ENCODE data around the gene TAL1.
A peak's percentile ranks its signal among the peaks of the same experiment; 100 is the strongest.
"Not testable (repeated sequence)": the region's sequence is repeated elsewhere in the genome, so short reads cannot be mapped to it uniquely, and the experiment has no call there.

TAL1 gene

DNA sequence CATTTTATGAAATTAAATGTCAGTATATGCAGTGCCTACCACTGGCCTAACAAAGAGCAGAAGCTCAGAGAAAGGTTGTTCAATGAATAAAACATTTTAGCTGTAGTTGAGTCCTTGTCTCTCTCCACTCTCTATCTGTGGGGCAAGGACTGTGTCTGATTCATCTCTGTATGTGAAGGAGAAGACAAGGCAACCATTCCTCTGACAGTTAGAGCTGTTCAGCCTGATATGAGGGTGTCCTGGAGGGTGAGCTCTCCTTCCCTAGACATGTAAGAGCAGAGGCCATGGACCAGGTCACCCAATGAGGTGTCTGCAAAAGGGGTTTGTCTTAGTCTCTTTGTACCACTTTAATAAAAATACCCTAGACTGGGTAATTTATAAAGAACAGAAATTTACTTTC lies 37.7 kb downstream of the TAL1 start:
- Histone ChIP-seq H3K27me3 (ENCODE audit: control insufficient read depth in 1 of 2, insufficient read depth in 2 of 2, low read length in 2 of 2) (peaks cover 9 to 15% of the 10 kb centered on the region in 2 donors), H3K27ac (ENCODE audit: low read length) (no peak overlapping the region), H3K9ac (ENCODE audit: low read length in 2 of 2) (no peak overlapping the region), H3K4me3 (ENCODE audit: low read length in 2 of 2) (no peak overlapping the region), H3K36me3 (ENCODE audit: control insufficient read depth in 2 of 2, insufficient read depth in 2 of 2, low read length in 2 of 2) (no peaks in the 10 kb centered on the region), H3K9me3 (ENCODE audit: control insufficient read depth in 2 of 2, low read length in 2 of 2) (no peaks in the 10 kb centered on the region), H3K4me1 (ENCODE audit: control insufficient read depth, insufficient read depth, low read length) (peaks cover 25% of the 10 kb centered on the region)

DNA sequence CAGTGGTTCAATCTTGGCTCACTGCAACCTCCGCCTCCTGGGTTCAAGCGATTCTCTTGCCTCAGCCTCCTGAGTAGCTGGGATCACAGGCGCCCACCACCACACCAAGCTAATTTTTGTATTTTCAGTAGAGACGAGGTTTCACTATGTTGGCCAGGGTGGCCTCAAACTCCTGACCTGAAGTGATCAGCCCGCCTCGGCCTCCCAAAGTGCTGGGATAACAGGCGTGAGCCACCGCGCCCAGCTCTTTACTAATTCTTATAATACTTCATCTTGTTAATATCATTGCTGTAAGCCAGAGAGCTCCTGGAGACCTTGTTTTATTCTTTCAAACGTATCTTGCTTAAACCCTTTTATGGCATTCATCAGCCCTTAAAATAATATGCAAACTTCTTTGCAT lies 38.5 kb downstream of the TAL1 start:
- H3K4me3 ChIP-seq (ENCODE audit: low read length in 2 of 2); H3K9me3 ChIP-seq (ENCODE audit: control insufficient read depth in 2 of 2, low read length in 2 of 2); H3K27ac ChIP-seq (ENCODE audit: low read length); H3K9ac ChIP-seq (ENCODE audit: low read length in 2 of 2); H3K36me3 ChIP-seq (ENCODE audit: control insufficient read depth in 2 of 2, insufficient read depth in 2 of 2, low read length in 2 of 2): not testable (repeated sequence)
- peaks cover 6 to 13% of the 10 kb centered on the region in 2 donors for H3K27me3 ChIP-seq (ENCODE audit: control insufficient read depth in 1 of 2, insufficient read depth in 2 of 2, low read length in 2 of 2)
- peaks cover 25% of the 10 kb centered on the region for H3K4me1 ChIP-seq (ENCODE audit: control insufficient read depth, insufficient read depth, low read length)

DNA sequence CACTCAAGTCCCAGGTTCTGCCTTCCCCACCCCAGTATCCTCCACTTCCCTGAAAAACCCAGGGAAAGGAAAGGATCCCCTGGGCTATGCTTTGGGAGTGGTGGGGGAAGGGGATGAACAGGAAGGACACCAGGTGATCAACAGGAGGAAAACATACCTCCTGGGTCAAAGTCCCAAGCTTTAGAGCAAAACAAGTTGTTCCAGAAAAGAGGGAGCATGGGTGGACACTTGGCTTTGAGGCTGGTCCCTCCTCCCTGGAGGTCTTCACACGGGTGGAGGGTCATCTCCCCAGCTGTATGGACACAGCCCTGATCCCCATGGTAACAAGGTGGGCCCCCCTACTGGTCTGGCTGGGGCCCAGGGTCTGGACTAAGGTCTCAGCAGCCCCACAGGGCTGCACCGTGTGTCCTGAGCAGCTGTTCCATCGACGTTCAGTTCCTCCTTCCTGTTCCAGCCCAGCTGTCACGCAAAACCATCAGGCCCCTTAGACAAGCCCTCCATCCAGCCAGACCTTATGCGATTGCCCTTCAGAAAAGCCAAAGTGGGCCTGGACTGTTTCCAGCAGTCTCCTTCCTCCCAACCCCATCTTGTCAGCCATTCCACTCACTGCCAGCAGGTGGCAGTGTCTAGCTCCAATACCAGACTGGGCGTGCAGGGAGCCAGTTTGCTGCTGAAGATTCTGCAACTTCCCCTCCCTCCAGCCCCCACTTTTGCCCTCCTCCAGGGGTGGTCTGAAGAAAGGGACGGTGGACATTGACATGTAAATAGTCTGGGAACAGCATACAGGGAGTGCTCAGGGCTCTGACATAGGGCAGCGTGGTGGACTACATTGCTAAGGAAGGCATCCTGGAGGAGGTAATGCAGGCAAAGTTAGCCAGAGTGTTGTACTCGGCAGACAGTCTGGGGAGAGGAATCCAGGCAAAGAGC lies 39.3 kb downstream of the TAL1 start:
- Histone ChIP-seq H3K27ac (ENCODE audit: low read length) (no peak overlapping the region), H3K9me3 (ENCODE audit: control insufficient read depth in 2 of 2, low read length in 2 of 2) (no peaks in the 10 kb centered on the region), H3K9ac (ENCODE audit: low read length in 2 of 2) (no peak overlapping the region), H3K36me3 (ENCODE audit: control insufficient read depth in 2 of 2, insufficient read depth in 2 of 2, low read length in 2 of 2) (no peaks in the 10 kb centered on the region), H3K4me1 (ENCODE audit: control insufficient read depth, insufficient read depth, low read length) (peaks cover 25% of the 10 kb centered on the region), H3K4me3 (ENCODE audit: low read length in 2 of 2) (no peak overlapping the region), H3K27me3 (ENCODE audit: control insufficient read depth in 1 of 2, insufficient read depth in 2 of 2, low read length in 2 of 2) (peaks cover 6 to 9% of the 10 kb centered on the region in 2 donors)

DNA sequence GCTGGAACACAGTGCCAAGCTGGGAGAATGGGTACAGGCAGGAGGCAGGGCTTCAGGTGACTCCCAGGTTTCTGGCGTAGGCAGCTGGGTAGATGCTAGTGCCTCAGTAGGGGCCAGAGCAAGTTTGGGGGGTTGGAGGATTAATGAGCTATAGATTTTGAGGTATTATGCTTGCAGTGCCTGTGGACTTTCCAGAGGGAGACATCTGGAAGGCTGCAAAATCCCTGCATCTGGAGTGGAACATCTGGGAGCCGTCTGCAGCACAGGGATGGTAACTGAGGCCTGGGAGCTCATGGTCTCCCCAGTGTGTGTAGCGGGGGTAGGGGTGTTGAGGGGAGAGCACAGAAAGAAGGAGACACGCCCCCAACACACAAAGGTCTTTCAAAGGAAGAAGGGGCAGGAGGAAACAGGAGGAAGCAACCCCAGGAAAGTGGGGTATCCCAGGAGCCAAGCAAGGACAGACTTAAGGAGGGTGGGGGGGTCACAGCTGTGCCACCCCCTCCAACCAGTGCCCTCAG lies 40.0 kb downstream of the TAL1 start:
- Histone ChIP-seq H3K36me3 (ENCODE audit: control insufficient read depth in 2 of 2, insufficient read depth in 2 of 2, low read length in 2 of 2) (no peaks in the 10 kb centered on the region), H3K4me3 (ENCODE audit: low read length in 2 of 2) (no peak overlapping the region), H3K27ac (ENCODE audit: low read length) (no peak overlapping the region), H3K9me3 (ENCODE audit: control insufficient read depth in 2 of 2, low read length in 2 of 2) (no peaks in the 10 kb centered on the region), H3K27me3 (ENCODE audit: control insufficient read depth in 1 of 2, insufficient read depth in 2 of 2, low read length in 2 of 2) (peaks cover 6 to 9% of the 10 kb centered on the region in 2 donors), H3K4me1 (ENCODE audit: control insufficient read depth, insufficient read depth, low read length) (peaks cover 25% of the 10 kb centered on the region), H3K9ac (ENCODE audit: low read length in 2 of 2) (no peak overlapping the region)

DNA sequence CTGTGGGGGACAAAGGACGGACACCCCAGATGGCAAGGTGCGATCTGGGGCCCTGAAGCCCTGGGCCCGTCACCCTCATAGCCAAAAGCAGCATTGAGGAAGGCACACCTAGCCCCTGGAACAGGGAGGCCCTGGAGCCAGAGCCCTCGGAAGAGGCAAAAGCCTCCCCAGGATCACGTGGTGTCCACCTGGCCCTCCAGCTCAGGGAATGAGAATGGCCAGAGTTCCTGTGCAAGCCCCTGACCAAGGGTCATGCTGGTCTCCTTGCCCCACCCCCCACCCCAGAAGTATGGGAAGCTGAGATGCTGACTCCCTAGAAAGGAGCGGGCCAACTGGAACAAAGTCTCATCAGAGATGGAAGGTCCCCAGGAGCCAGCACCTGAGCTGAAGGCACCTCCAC lies 41.2 kb downstream of the TAL1 start:
- no peak overlapping the region for H3K9ac ChIP-seq (ENCODE audit: low read length in 2 of 2)

DNA sequence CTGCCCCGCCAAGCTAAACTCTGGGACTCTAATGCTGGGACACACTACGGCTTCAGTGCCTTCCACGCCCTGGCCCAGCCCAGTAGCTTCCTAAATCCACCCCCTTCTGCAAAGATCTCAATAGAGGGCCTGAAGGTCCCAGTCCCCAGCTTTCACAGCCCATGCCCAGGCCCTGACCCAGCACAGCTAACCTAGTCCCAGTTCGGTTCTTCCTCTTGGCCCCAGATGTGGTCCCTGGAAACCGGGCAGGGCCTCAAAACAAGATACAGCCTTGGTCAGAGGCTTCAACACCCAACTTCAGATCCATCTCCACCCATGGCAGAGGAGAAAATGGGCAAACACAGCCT lies 41.5 kb downstream of the TAL1 start:
- Histone ChIP-seq H3K27ac (ENCODE audit: low read length) (peak overlapping the region; percentile 24), H3K9ac (ENCODE audit: low read length in 2 of 2) (no peak overlapping the region), H3K4me1 (ENCODE audit: control insufficient read depth, insufficient read depth, low read length) (peaks cover 25% of the 10 kb centered on the region), H3K9me3 (ENCODE audit: control insufficient read depth in 2 of 2, low read length in 2 of 2) (no peaks in the 10 kb centered on the region), H3K4me3 (ENCODE audit: low read length in 2 of 2) (no peak overlapping the region), H3K27me3 (ENCODE audit: control insufficient read depth in 1 of 2, insufficient read depth in 2 of 2, low read length in 2 of 2) (peaks cover 3 to 6% of the 10 kb centered on the region in 2 donors), H3K36me3 (ENCODE audit: control insufficient read depth in 2 of 2, insufficient read depth in 2 of 2, low read length in 2 of 2) (no peaks in the 10 kb centered on the region)

More for the DNA sequence above, 41.2 kb downstream of the TAL1 start:
- Histone ChIP-seq H3K4me1 (ENCODE audit: control insufficient read depth, insufficient read depth, low read length) (peaks cover 25% of the 10 kb centered on the region), H3K36me3 (ENCODE audit: control insufficient read depth in 2 of 2, insufficient read depth in 2 of 2, low read length in 2 of 2) (no peaks in the 10 kb centered on the region), H3K9me3 (ENCODE audit: control insufficient read depth in 2 of 2, low read length in 2 of 2) (no peaks in the 10 kb centered on the region), H3K27me3 (ENCODE audit: control insufficient read depth in 1 of 2, insufficient read depth in 2 of 2, low read length in 2 of 2) (peaks cover 3 to 6% of the 10 kb centered on the region in 2 donors), H3K27ac (ENCODE audit: low read length) (no peak overlapping the region), H3K4me3 (ENCODE audit: low read length in 2 of 2) (no peak overlapping the region)

DNA sequence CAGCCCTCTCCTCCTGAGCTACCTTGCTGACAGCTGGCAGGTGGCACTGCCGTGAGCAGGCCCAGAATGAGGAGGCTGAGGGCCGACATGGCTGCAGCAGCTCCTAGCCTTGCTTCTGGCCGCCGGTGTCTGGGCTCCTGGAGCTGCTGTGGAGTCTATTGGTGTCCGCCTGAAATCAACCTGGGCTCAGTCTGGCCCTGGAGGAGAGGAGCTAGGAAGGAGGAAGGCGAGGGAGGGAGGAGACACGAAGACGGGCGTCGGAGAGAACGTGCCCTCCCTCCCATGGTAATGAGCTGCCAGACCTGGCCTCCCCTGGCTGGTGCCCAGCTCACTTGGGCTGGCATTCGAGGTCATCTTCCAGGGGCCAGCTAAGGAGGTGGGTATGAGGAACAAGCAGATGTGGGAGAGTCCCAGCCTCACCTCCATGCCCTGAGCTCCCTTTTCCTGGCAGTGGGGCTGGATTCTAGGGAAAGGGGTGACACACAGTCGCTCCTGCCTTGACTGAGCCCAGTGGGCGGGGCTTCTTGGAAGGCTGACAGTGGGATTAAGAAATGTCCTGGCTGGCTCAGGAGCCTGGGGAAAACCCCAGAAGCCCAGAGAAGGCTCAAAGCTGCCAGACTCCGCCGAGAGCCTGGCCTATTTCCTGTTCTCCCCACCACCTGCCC lies 42.0 kb downstream of the TAL1 start, which contains the start of gene PDZK1IP1:
Gene PDZK1IP1, minus strand, starts transcription at position 193 of the 665 bp plus-strand sequence. Its CDS starts 104 bp downstream, at position 89.
- H3K27ac ChIP-seq (ENCODE audit: low read length) = peak within 1 kb of the TSS; percentile 24
- H3K27me3 ChIP-seq (ENCODE audit: control insufficient read depth in 1 of 2, insufficient read depth in 2 of 2, low read length in 2 of 2) = peaks cover 1 to 3% of the 10 kb centered on the region in 2 donors
- H3K9ac ChIP-seq (ENCODE audit: low read length in 2 of 2) = no peak within 1 kb of the TSS
- peaks cover 25% of the 10 kb centered on the region for H3K4me1 ChIP-seq (ENCODE audit: control insufficient read depth, insufficient read depth, low read length)
- no peaks in the 10 kb centered on the region for H3K36me3 ChIP-seq (ENCODE audit: control insufficient read depth in 2 of 2, insufficient read depth in 2 of 2, low read length in 2 of 2)
- H3K4me3 ChIP-seq (ENCODE audit: low read length in 2 of 2) = peak within 1 kb of the TSS in 1 of 2 donors; percentile 47
- no peaks in the 10 kb centered on the region for H3K9me3 ChIP-seq (ENCODE audit: control insufficient read depth in 2 of 2, low read length in 2 of 2)

DNA sequence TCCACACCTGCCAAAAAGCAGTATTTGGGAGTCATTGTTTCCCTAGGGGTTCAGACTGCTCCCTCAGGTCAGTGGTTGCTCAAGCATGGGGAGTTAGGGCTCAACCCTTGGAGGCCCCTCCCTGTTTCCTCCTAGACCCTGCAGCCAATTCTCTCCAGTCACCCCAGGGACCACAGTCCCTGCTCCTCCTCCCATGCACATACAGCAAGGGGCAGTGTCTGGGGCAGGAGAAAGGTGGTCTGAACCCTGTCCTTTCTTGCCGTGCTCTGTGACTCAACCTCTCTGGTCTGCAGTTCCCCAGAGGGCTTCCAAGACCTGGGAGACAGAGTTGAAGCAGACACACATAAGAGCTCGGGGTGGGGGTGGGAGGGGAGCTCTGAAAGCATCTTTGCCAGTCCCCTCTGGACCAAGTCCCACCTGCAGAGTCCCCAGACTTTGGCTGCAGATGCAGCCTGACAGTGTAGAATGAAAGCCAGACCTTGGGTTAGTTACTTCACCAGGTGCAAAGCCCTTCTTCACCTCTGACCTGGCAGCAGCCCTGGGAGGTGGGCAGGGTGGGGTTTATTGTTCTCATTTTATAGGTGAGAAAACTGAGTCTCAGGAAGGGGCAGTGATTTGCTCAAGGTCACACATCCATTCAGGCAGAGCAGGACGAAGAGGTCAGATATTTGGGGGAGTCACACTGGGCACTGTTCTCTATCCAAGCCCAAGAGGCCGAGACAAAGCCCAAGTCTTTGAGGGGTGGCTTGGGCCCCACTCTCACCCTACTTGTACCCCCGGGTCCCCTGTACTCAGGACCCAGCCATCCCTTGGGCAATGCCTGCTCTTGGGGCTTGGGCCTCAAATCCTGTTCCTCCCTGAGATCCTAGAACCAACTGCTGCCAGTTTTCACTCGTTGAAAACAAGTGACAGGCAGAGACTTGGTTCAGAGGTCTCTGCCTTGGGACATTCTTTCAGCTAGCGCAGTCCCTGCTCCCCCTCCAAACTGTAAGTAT lies 42.9 kb downstream of the TAL1 start:
- no peak overlapping the region for H3K27ac ChIP-seq (ENCODE audit: low read length)
- no peak overlapping the region for H3K9ac ChIP-seq (ENCODE audit: low read length in 2 of 2)

DNA sequence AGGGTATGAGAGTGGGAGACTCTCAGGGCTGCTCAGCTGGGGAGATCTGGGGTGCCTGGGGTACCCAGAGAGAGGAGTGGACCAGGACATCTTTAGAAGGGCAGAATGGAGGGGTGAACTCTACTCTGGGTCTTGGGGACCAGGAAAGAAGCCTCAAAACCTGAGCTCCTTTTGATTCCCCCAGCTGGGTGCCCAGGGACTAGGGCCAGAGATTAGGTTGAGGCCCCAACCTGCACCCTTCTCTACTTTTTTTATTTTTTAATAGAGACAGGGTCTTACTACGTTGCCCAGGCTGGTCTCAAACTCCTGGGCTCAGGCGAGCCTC lies 44.1 kb downstream of the TAL1 start:
- Histone ChIP-seq H3K4me1 (ENCODE audit: control insufficient read depth, insufficient read depth, low read length) (peaks cover 23% of the 10 kb centered on the region), H3K9me3 (ENCODE audit: control insufficient read depth in 2 of 2, low read length in 2 of 2) (no peaks in the 10 kb centered on the region), H3K27me3 (ENCODE audit: control insufficient read depth in 1 of 2, insufficient read depth in 2 of 2, low read length in 2 of 2) (peaks cover 0 to 9% of the 10 kb centered on the region in 2 donors), H3K4me3 (ENCODE audit: low read length in 2 of 2) (no peak overlapping the region), H3K9ac (ENCODE audit: low read length in 2 of 2) (no peak overlapping the region), H3K27ac (ENCODE audit: low read length) (no peak overlapping the region), H3K36me3 (ENCODE audit: control insufficient read depth in 2 of 2, insufficient read depth in 2 of 2, low read length in 2 of 2) (no peaks in the 10 kb centered on the region)

More for the DNA sequence above, 42.9 kb downstream of the TAL1 start:
- no peaks in the 10 kb centered on the region for H3K9me3 ChIP-seq (ENCODE audit: control insufficient read depth in 2 of 2, low read length in 2 of 2)
- no peak overlapping the region for H3K4me3 ChIP-seq (ENCODE audit: low read length in 2 of 2)
- no peaks in the 10 kb centered on the region for H3K36me3 ChIP-seq (ENCODE audit: control insufficient read depth in 2 of 2, insufficient read depth in 2 of 2, low read length in 2 of 2)
- peaks cover 25% of the 10 kb centered on the region for H3K4me1 ChIP-seq (ENCODE audit: control insufficient read depth, insufficient read depth, low read length)
- H3K27me3 ChIP-seq (ENCODE audit: control insufficient read depth in 1 of 2, insufficient read depth in 2 of 2, low read length in 2 of 2) = peaks cover 0 to 2% of the 10 kb centered on the region in 2 donors

All from stomach smooth muscle (tissue), 2 donors.